Lower leg skin (tissue), 4 donors: Measurements from ENCODE around the gene CNTFR. TPM values are rescaled to one million over a fixed set of nuclear protein-coding genes. Genes with fewer than 3 reads are reported as not detected.

Source experiments
- DNase-seq, 2 donors: peaks; one replicate each; pipeline ENCODE4 v3.0.0-alpha.2; 2019; ENCODE audit warnings: low spot score in 2 of 2
- H3K4me3 ChIP-seq: fragments of 200-600 bp; sonication (generic); 2 replicates; pipeline ENCODE4 v1.5.1; 2017; ENCODE audit warnings: mild to moderate bottlenecking, low read depth; ENCODE audit not compliant: poor library complexity, severe bottlenecking
- POLR2A ChIP-seq, 2 donors: fragments of 450-650 bp; IDR thresholded peaks; one replicate each; pipeline ENCODE4 v1.6.1; 2016 to 2017; ENCODE audit warnings: antibody characterized with exemption in 2 of 2, mild to moderate bottlenecking in 1 of 2, moderate library complexity in 1 of 2
- WGBS, 2 donors: methylation state at CpG; one replicate each; pipeline ENCODE4 v1.1.5; 2018; 5-methylcytosine and 5-hydroxymethylcytosine counted together
- intact Hi-C: fragments of 100-400 bp; cut with DNase I; formaldehyde crosslinking; loops from one replicate; pipeline ENCODE4 v1.15.0; 2023; ENCODE audit warnings: low total_unique reads
- total RNA-seq, 4 donors: library from RNA; depleted of rRNA; stranded (reverse); fragments of >200 nt; gene quantifications; one replicate each; pipeline ENCODE4 v1.1.0, GENCODE V29; 2016
- TF ChIP-seq, protein P1 (sequence below), 3 donors: fragments of 450-650 bp; IDR thresholded peaks; one replicate each; pipeline ENCODE4 v1.5.1; 2016; ENCODE audit warnings: antibody characterized with exemption in 3 of 3, mild to moderate bottlenecking in 3 of 3, moderate library complexity in 2 of 3

The CNTFR gene
- total RNA-seq, 4 donors from 2014 or later: 2.5 to 13.4 (median 3.9) TPM

- no peak overlapping the region for H3K4me3 ChIP-seq
- TF ChIP-seq, protein P1, sequence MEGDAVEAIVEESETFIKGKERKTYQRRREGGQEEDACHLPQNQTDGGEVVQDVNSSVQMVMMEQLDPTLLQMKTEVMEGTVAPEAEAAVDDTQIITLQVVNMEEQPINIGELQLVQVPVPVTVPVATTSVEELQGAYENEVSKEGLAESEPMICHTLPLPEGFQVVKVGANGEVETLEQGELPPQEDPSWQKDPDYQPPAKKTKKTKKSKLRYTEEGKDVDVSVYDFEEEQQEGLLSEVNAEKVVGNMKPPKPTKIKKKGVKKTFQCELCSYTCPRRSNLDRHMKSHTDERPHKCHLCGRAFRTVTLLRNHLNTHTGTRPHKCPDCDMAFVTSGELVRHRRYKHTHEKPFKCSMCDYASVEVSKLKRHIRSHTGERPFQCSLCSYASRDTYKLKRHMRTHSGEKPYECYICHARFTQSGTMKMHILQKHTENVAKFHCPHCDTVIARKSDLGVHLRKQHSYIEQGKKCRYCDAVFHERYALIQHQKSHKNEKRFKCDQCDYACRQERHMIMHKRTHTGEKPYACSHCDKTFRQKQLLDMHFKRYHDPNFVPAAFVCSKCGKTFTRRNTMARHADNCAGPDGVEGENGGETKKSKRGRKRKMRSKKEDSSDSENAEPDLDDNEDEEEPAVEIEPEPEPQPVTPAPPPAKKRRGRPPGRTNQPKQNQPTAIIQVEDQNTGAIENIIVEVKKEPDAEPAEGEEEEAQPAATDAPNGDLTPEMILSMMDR (IDR thresholded peaks at IDR 0.05): no peak
- TF ChIP-seq POLR2A (IDR thresholded peaks at IDR 0.05): no peak
- DNase-seq: no peak
- intact Hi-C loops: no loop called here
- 80 to 92% methylated on average over 5 of the region's 5 CpGs for WGBS, 2 donors
Measured at GRCh38 chr9:34582787-34583186, 6.7 kb downstream of the CNTFR start.

DNA sequence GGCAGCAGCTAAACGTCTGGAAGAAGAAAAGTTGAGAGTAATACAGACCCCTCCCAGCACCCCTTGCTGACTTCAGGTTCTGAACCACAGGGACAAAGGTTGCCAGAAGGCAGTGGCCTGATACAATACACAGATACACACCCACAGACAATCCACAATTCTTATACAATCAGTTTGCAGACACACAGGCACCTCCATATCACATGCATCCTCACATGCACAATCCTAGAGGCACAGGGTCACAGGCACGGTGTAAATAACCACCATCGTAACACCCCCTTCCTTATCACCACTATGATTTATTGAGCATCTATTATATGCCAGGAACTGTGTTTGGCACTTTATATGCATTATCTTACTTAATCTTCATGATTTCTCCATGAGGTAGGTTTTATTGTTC lies 8.2 kb downstream of the CNTFR start:
- 80 to 86% methylated on average over 3 of the region's 3 CpGs for WGBS, 2 donors
- no peak overlapping the region for H3K4me3 ChIP-seq
- intact Hi-C loops: no loop called here
- DNase-seq: no peak
- TF ChIP-seq POLR2A (IDR thresholded peaks at IDR 0.05): no peak
- TF ChIP-seq, protein P1 (IDR thresholded peaks at IDR 0.05): no peak

- WGBS, 2 donors: 68 to 87% methylated on average over 8 of the region's 8 CpGs
- intact Hi-C loops: no loop called here
- DNase-seq: no peak
- TF ChIP-seq, protein P1 (IDR thresholded peaks at IDR 0.05): no peak
- no peak for TF ChIP-seq POLR2A (IDR thresholded peaks at IDR 0.05)
- H3K4me3 ChIP-seq: no peak overlapping the region
Measured at GRCh38 chr9:34580358-34580757, 9.2 kb downstream of the CNTFR start.

- TF ChIP-seq POLR2A (IDR thresholded peaks at IDR 0.05): no peak
- TF ChIP-seq, protein P1 (IDR thresholded peaks at IDR 0.05): no peak
- no peak for DNase-seq
- 91 to 94% methylated on average over 5 of the region's 5 CpGs for WGBS, 2 donors
- intact Hi-C loops: no loop called here
- no peak overlapping the region for H3K4me3 ChIP-seq
Measured at GRCh38 chr9:34579808-34580163, 9.7 kb downstream of the CNTFR start.

GRCh38 chr9:34579104-34579807 lies 10.3 kb downstream of the CNTFR start:
- no peak for DNase-seq
- intact Hi-C loops: no loop called here
- TF ChIP-seq, protein P1 (IDR thresholded peaks at IDR 0.05): no peak
- TF ChIP-seq POLR2A (IDR thresholded peaks at IDR 0.05): no peak
- 35 to 44% methylated on average over 12 to 17 of the region's 17 CpGs for WGBS, 2 donors
- H3K4me3 ChIP-seq: no peak overlapping the region
